ENCODE results near the gene GOLGA8K.
"Not testable (repeated sequence)": the region's sequence is repeated elsewhere in the genome, so short reads cannot be mapped to it uniquely, and the experiment has no call there.

The GOLGA8K gene

DNA sequence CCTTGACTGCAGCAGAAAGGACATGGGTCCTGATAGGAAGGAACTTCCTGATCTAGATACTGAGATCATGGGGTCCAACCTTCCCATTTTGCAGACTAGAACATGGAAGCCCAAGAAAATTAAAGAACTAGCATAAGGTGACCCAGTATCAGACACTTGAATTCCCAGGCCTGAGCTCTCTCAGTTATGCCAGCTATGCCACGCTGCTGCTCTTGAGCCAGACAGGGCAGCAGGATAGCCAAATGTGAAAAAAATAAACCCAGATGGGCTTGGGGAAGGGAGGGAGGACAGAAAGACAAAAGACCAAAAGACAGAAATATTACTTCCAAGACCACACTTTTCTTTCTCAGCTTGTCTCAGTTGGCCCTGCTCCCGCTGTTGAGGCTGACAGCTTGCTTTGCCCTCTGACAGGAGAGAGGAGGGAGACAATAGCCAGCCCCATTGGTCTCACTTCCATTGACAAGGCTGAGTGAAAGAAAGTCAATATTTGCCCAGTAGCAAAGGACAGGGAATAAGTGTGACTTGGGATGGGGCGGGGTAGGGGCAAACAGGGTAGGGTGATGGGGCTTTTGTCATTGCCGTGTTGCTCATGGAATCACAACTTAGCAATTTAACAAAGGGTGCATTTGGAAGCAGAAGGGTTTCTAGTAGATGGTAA is 52.4 kb downstream of the GOLGA8K start:
- ATAC-seq = not testable (repeated sequence)

DNA sequence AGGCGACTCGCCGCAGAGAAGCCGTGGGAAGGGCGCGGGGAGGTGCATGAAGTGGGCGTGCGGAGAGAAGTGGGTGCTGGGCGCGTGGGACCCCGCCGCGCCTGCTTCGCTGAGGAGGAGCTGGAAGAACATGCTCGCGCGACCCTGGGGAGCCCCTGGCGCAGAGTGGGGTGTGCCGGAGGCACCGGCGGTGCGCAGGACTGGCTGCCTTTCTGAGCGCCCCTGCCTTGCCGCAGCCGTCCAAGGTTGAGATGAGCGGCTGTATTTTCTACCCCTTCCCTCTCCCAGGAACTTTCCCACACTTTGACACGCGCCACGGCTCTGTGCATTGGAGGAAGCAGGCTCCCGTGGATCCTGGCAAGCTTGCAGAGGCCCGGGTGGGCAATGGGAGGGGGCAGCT is 56.1 kb downstream of the GOLGA8K start:
- not testable (repeated sequence) for ATAC-seq

DNA sequence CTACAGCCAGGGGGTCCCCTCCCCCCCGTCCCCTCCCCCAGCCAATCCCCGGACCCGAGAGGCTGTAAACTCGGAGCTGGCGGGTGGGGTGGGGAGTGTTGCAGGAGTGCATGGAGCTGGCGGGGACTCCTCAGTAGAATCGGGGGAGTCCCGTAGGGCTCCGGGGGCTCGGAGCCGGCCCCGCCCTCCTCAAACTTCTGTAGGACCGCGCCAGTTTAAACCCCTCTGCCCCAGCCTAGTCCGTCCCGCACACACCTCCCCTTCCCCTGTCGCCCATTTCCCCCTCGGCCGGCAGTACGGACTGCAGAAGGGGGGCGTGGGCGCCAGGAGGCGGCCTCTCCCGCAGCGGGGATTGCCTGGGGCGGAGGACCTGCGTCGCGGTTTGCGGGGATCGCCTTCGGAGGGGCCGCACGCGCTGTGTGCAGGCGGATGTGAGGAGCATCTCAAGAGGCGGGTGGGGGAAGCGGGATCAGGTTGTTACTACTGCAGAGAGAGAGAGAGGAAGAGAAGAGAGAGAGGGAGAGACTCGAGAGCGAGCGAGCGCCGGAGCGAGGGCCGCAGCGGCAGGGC is 57.0 kb downstream of the GOLGA8K start:
- ATAC-seq = peak; percentile 46 to 51

DNA sequence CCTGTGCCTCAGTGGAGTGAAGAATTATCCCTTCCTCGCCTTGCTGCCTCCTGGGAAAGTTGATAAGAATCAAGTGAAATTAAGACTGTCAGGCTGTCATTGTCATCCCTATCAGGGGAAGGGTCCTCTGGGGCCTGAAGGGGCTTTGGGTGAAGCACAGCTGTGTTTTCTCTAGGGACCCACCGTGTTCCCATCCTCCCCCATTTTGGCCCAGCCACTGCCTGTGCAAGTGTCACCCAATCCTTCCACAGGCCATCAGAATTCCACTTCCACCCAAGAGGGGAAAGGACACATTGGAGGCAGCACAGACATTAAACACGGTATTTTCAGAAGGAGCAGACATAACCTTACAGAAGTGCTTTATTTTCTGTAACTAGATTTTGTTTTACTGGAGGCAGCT is 59.2 kb downstream of the GOLGA8K start:
- not testable (repeated sequence) for ATAC-seq
